GM12874 (cell line): ENCODE data around the gene KLC1.

ENCODE experiments used
- TF ChIP-seq, protein P1 (sequence below): IDR thresholded peaks from 2 replicates; pipeline ENCODE4 v1.5.1; 2011; ENCODE audit warnings: low read depth, mild to moderate bottlenecking, control low read depth, low read length, moderate library complexity; ENCODE audit not compliant: insufficient read depth

The KLC1 gene

DNA sequence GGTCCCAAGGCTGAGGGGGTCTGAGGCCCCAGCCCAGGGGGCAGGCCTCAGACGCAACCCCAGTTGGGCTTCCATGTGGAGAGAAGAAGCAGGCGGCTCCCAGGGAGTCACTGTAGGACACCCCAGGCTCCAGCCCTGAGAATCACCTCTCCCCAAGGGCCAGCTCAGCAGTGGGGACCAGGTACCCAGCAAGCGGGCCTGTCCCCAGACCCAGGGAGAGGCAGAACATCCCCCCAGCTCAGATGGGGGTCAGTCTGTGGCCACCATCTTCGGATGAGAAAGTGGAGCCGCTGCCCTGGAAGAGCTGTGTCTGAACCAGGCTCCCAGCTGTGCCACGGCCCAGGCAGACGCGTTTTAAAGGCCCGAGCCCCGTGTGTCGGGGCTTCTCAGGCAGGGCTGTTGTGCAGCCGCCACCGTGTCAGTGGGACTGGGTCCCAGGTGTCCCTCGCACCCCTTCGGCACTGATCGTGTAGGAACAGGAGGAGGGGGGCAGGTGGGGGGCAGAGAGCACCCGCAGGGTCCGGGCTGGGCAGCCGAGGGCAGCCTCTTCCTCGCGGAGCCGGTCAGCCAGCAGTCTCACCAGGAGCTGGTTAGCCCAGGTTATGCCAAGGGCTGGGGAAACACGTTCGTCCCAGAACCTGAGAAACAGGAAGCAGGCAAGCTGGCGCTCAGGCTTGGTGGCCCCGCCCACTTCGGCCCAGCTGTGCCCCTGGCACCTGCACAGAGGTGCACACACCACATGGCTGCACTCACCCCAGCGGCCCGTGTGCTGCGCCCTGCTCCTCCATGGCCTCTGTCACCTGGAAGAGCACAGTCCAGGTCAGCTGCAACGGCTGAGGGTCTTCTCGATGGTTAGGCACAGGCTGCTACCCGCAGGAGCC, 69.6 kb downstream of the KLC1 start:
- TF ChIP-seq, protein P1, sequence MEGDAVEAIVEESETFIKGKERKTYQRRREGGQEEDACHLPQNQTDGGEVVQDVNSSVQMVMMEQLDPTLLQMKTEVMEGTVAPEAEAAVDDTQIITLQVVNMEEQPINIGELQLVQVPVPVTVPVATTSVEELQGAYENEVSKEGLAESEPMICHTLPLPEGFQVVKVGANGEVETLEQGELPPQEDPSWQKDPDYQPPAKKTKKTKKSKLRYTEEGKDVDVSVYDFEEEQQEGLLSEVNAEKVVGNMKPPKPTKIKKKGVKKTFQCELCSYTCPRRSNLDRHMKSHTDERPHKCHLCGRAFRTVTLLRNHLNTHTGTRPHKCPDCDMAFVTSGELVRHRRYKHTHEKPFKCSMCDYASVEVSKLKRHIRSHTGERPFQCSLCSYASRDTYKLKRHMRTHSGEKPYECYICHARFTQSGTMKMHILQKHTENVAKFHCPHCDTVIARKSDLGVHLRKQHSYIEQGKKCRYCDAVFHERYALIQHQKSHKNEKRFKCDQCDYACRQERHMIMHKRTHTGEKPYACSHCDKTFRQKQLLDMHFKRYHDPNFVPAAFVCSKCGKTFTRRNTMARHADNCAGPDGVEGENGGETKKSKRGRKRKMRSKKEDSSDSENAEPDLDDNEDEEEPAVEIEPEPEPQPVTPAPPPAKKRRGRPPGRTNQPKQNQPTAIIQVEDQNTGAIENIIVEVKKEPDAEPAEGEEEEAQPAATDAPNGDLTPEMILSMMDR = no peak

DNA sequence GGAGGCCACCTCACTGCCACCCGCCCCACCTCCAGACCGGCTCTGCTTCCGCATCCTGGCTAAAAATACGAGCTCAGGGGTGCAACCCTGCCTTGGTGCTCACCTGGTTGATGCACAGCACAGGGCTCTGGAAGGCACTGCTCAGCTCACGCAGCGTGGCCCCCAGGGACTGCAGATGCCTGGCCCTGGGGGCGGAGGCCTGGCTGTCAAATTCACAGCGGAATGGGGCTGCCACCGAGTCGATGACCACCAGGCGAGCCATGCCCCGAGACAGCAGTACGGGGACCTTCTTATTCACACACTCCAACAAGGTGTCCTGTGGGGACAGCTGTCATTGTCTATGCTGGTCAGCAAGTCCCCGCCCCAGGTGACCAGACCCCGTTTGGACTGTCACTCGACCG, 70.2 kb downstream of the KLC1 start:
- TF ChIP-seq, protein P1 = no peak

DNA sequence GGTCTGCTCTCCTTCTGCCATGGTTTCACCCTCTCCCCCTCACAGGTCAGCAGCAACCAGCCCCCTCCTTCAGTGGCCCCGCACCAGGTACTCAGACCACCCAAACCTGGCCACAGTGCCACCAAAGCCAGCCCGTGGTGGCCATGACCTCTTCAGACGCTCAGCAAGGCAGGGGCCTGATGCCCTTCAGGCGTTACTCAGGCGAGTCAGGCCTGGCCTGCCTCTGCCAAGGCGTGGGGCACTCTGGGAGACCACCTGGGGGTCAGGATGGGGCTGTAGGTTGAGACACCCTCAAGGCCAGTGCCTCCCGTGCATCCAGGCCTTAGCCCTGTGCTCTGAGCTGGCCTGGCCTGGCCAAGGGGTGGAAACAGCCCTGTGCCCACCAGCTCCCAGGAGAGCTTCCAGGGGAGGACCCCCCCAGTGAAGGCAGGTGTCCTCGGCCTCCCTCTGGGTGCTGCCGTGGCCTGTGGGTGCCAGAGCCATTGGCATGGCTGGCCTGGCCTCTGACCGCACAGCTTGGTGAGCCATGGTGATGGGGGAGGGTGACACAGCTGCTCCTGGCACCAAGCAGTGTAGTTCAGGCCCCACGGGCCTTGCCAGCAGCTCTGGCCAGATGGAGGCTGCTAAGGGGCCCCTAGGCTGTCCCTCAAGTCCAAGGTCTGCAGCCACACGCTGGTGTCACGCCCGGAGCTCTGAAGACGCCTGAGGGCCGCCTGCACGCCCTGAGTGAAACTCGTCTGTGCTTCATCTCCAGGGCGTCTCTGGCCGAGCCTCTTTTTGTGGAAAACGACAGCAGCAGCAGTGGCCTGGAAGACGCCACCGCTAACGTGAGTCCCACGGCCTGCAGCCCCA, 71.1 kb downstream of the KLC1 start:
- TF ChIP-seq, protein P1 = no peak

DNA sequence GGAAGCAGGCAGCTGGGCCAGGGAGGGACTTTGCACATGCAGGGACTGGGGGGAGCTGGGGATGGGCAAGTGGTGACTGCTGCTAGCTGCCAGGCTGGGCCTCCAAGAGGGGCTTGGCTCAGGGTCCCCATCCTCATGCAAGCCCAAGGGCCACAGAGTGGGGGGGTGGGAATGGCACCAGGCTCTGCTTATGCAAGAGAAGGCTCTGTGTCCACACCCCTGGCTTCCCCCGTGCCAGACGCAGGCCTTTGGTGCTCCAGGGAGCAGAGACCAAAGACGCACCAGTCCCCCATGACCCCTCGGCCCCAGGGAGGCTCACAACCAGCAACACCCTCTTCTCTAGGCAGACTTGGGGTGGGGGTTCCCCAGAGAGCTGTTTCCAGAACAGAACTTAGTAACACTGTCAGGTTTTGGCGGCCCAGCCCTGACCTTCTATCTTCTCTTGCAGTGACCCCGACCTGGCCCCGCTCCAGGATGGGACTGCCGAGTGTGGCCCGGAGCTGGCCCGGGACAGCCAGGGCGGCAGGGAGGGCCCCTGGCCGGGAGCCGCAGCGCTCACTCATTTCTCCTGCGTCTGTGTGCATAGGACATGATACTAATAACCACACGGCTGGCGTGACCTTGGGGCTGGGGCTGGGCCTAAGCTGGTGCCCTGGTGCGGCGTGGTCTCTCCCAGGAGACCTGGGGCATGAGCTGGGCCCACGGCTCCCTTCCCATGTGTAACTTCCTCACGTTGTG, 71.9 kb downstream of the KLC1 start:
- TF ChIP-seq, protein P1 = no peak

DNA sequence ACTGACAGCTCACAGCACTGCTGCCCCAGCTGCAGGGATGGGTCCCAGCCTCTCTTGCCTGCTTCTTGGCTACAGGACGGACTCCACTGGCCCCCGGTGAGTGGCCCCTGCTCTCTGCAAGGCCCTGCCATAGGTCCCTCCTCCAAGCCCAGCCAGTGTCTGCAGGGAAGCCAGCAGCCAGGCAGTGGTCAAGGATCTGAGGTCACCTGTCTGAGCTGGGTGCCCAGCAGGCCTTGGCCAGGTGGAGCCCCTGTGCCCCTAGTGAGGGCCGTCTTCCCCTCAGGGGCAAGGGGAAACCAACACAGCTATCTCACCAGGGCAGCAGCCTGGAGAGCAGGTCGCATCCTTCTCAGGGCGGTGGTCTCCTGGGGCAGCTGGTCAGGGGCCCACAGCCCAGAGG, 73.1 kb downstream of the KLC1 start:
- TF ChIP-seq, protein P1 = no peak

DNA sequence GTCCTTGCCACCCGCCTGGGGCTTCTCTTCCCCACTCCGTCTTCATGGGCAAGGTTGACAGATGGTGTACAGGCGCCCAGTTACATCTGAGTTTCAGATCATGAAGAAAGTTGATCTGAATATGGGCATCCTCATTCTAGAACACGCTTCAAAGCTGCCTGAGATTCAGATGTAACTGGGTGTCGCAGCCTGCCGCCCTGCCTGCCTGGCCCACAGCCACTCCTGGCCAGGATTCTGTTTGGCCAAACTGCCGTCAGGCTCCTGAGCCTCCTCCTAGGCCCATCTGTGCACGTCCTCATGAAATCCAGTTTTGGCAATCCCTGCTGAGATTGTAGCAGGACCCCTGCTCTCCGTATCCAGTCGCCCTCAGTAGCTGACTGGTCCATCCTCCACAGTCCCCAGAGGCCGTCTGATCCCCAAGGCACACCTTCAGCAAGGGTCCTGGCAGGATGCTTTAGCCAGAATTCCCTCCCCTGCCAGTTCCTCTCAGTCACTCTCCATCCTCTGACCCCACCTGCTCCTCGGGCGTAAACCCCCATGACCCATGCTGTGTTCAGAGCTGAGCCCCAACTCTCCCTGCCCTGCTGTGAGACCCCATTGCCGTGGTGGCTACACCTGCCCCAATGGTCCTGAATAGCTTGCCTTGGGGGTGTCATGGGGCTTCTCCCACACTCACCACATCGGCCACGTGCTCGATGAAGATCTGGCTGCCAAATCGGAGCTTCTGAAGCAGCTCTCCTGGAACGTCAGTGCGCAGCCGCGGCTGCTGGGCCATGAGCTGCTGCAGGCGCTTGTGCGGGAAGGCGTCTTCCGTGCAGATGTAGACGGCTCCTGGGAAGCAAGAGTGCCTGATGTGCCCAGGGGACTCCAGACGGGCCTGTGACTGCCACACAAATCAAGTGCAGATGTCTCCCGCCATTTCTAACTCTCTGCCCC, 73.8 kb downstream of the KLC1 start:
- TF ChIP-seq, protein P1 = no peak
